SU-DHL-6 (cell line): Measurements from ENCODE around the gene STX5.

Experiments
- H2AFZ ChIP-seq: fragments of 200-600 bp; sonication (generic); 2 replicates; pipeline ENCODE4 v1.6.1; 2014; ENCODE audit warnings: low read depth, mild to moderate bottlenecking, moderate library complexity, mixed read lengths, antibody characterized with exemption, low read length; ENCODE audit not compliant: severe bottlenecking
- H3F3A ChIP-seq: fragments of 200-600 bp; shearing (Covaris generic); 2 replicates; pipeline ENCODE4 v1.6.0; 2016; ENCODE audit warnings: antibody characterized with exemption, mild to moderate bottlenecking; ENCODE audit not compliant: insufficient read depth
- H3K27ac ChIP-seq: fragments of 200-600 bp; sonication (generic); 2 replicates; pipeline ENCODE4 v1.5.1; 2016; ENCODE audit warnings: low read depth, mild to moderate bottlenecking, low read length, moderate library complexity, mixed read lengths
- H3K27me3 ChIP-seq: fragments of 200-600 bp; sonication (generic), shearing (Covaris generic); 2 replicates; pipeline ENCODE4 v1.6.0; 2014; ENCODE audit warnings: mild to moderate bottlenecking, low read length
- H3K36me3 ChIP-seq: fragments of 200-600 bp; sonication (generic); 2 replicates; pipeline ENCODE4 v1.6.1; 2014; ENCODE audit warnings: mild to moderate bottlenecking, low read length, mixed read lengths
- H3K4me2 ChIP-seq: fragments of 300-600, 200-600 bp; shearing (Covaris generic), sonication (generic); 2 replicates; pipeline ENCODE4 v1.6.0; 2014; ENCODE audit warnings: low read length, low read depth, mild to moderate bottlenecking; ENCODE audit not compliant: poor library complexity, severe bottlenecking
- H3K4me3 ChIP-seq: fragments of 200-600 bp; sonication (generic); 2 replicates; pipeline ENCODE4 v1.5.1; 2014; ENCODE audit warnings: antibody characterized with exemption, low read length, mild to moderate bottlenecking, mixed read lengths; ENCODE audit not compliant: insufficient read depth, poor library complexity, severe bottlenecking
- H3K79me2 ChIP-seq: fragments of 200-600 bp; sonication (generic); 2 replicates; pipeline ENCODE4 v1.6.1; 2014; ENCODE audit warnings: mild to moderate bottlenecking, low read length, moderate library complexity; ENCODE audit not compliant: insufficient read depth
- H3K9ac ChIP-seq: fragments of 200-600 bp; sonication (generic); 2 replicates; pipeline ENCODE4 v1.7.0; 2014; ENCODE audit warnings: mild to moderate bottlenecking, low read length
- H3K9me2 ChIP-seq: fragments of 200-600 bp; sonication (generic); replicated peaks from 2 replicates; pipeline ENCODE4 v1.6.1; 2014; ENCODE audit warnings: low read length; ENCODE audit not compliant: insufficient read depth
- H3K9me3 ChIP-seq: fragments of 200-600 bp; sonication (generic); 2 replicates; pipeline ENCODE4 v1.6.1; 2014; ENCODE audit warnings: low read length, mixed read lengths; ENCODE audit not compliant: insufficient read depth
- H4K20me1 ChIP-seq: fragments of 200-600 bp; sonication (generic); 2 replicates; pipeline ENCODE4 v1.6.1; 2014; ENCODE audit warnings: low read depth, mild to moderate bottlenecking, antibody characterized with exemption, low read length, moderate library complexity, mixed read lengths
- CTCF ChIP-seq: fragments of 200-600 bp; sonication (generic); IDR thresholded peaks from one replicate; pipeline ENCODE4 v1.5.1; 2017; ENCODE audit warnings: antibody characterized with exemption, mild to moderate bottlenecking, low read length, moderate library complexity; ENCODE audit not compliant: insufficient read depth, poor library complexity, severe bottlenecking
- EZH2phosphoT487 ChIP-seq: fragments of 200-600 bp; sonication (generic), shearing (Covaris generic); conservative IDR thresholded peaks from 2 replicates; pipeline ENCODE4 v1.6.1; 2018; ENCODE audit warnings: mild to moderate bottlenecking, antibody characterized with exemption, low read length, moderate library complexity, mixed read lengths

The STX5 gene

GRCh38 chr11:62791501-62792201 lies 40.2 kb downstream of the STX5 start, which contains the start of gene TMEM223:
Gene TMEM223, minus strand, starts transcription at chr11:62792006. Its CDS starts 12 bp downstream, at chr11:62791994.
- no peaks in the 10 kb centered on the region for H4K20me1 ChIP-seq
- H2AFZ ChIP-seq = peak within 1 kb of the TSS; percentile 38
- peaks cover 19% of the 10 kb centered on the region for H3K36me3 ChIP-seq
- H3K9me3 ChIP-seq = no peaks in the 10 kb centered on the region
- no peak for TF ChIP-seq CTCF
- TF ChIP-seq EZH2phosphoT487 = no peak
- peak within 1 kb of the TSS; percentile 96 for H3K9ac ChIP-seq
- peak within 1 kb of the TSS; percentile 61 for H3K27ac ChIP-seq
- H3K4me2 ChIP-seq = peak within 1 kb of the TSS; percentile 88
- no peaks in the 10 kb centered on the region for H3K27me3 ChIP-seq
- peaks cover 31% of the 10 kb centered on the region for H3F3A ChIP-seq
- peaks cover 32% of the 10 kb centered on the region for H3K79me2 ChIP-seq
- peak within 1 kb of the TSS; percentile 81 for H3K4me3 ChIP-seq
- H3K9me2 ChIP-seq = no peaks in the 10 kb centered on the region

GRCh38 chr11:62789576-62789975 lies 42.3 kb downstream of the STX5 start:
- no peak overlapping the region for H3K27ac ChIP-seq
- H3K36me3 ChIP-seq = peaks cover 9% of the 10 kb centered on the region
- no peak overlapping the region for H3K9ac ChIP-seq
- no peaks in the 10 kb centered on the region for H3K9me3 ChIP-seq
- TF ChIP-seq EZH2phosphoT487 (no peak), CTCF (no peak)
- H3K79me2 ChIP-seq = peaks cover 37% of the 10 kb centered on the region
- H3F3A ChIP-seq = peaks cover 31% of the 10 kb centered on the region
- peak overlapping the region; percentile 88 for H3K4me2 ChIP-seq
- H3K9me2 ChIP-seq = no peaks in the 10 kb centered on the region
- no peak overlapping the region for H2AFZ ChIP-seq
- no peaks in the 10 kb centered on the region for H4K20me1 ChIP-seq
- H3K4me3 ChIP-seq = no peak overlapping the region
- H3K27me3 ChIP-seq = no peaks in the 10 kb centered on the region

- Histone ChIP-seq H3K9me2 (no peaks in the 10 kb centered on the region), H3K9me3 (no peaks in the 10 kb centered on the region), H3K27me3 (no peaks in the 10 kb centered on the region), H3K36me3 (peaks cover 4% of the 10 kb centered on the region; the same call in 1 of the 2 replicates), H3K9ac (peak overlapping the region; percentile 2; the same call in 1 of the 2 replicates), H3F3A (peaks cover 31% of the 10 kb centered on the region), H3K27ac (peak overlapping the region; percentile 11; the same call in 1 of the 2 replicates), H4K20me1 (no peaks in the 10 kb centered on the region), H3K4me3 (no peak overlapping the region), H3K4me2 (peak overlapping the region; percentile 33), H3K79me2 (peaks cover 37% of the 10 kb centered on the region), H2AFZ (no peak overlapping the region)
- TF ChIP-seq CTCF (no peak), EZH2phosphoT487 (no peak)
These were observed 42.9 kb downstream of the STX5 start for GRCh38 chr11:62788991-62789390.
